Measurements from ENCODE around the gene TBC1D22A.

Gene TBC1D22A

DNA sequence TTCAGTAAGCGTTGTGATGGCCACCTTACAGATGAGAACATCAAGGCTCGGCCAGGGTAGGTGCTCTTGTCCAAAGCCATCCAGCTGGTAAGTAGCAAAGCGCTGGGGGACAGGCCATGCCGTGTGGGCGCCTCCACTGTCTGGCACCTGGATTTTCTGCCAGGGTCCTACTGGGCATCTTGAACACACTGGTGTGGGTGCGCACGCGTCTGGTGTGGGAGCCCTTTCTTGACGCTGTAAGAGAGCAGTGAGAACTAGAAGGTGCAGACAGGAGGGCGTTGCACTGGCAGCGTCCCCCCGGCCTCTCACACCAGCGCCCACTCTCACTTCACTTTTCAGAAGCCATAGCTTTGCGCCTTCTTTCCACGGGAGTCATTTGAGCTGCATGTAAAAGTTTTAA, 296.6 kb downstream of the TBC1D22A start:
- no peaks in the 10 kb centered on the region for H3K36me3 ChIP-seq (ENCODE audit: control insufficient read depth, insufficient read depth, low read length, severe bottlenecking)
- DNase-seq (ENCODE audit: low read depth), result no peak
- no peak overlapping the region for H3K9ac ChIP-seq (ENCODE audit: low read length)
- H3K9me3 ChIP-seq (ENCODE audit: control insufficient read depth, low read length), result no peaks in the 10 kb centered on the region
- no peaks in the 10 kb centered on the region for H3K4me1 ChIP-seq (ENCODE audit: control insufficient read depth, insufficient read depth, low read length)
- H3K27me3 ChIP-seq (replicated peaks; ENCODE audit: control insufficient read depth, insufficient read depth, low read length), result no peaks in the 10 kb centered on the region
- no peak overlapping the region for H3K4me3 ChIP-seq (ENCODE audit: low read length)

DNA sequence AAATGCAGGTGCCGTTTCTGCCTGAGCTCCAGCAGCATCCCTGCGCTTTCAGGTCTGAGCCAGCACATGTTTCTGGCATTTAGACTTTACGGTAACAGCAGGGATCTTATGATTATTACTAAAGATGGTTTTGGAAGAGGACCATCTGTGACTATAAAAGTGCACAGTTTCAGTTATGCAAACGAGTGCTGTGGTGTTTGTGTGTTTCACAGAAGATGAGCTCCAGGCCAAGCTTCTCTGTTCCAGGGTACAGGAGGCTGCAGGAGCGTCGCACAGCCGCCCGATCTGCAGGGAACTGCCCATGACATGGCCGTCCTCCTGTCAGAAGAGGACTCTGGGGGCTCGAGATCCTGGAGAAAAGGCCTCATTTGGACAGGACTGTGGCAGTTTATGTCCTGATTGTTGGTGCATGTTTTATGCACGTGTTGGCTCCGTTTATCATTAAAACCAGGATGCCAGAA, 297.3 kb downstream of the TBC1D22A start:
- Histone ChIP-seq H3K36me3 (ENCODE audit: control insufficient read depth, insufficient read depth, low read length, severe bottlenecking) (no peaks in the 10 kb centered on the region), H3K4me1 (ENCODE audit: control insufficient read depth, insufficient read depth, low read length) (no peaks in the 10 kb centered on the region), H3K9me3 (ENCODE audit: control insufficient read depth, low read length) (no peaks in the 10 kb centered on the region), H3K9ac (ENCODE audit: low read length) (no peak overlapping the region), H3K27me3 (replicated peaks; ENCODE audit: control insufficient read depth, insufficient read depth, low read length) (no peaks in the 10 kb centered on the region), H3K4me3 (ENCODE audit: low read length) (no peak overlapping the region)
- DNase-seq (ENCODE audit: low read depth), result no peak

DNA sequence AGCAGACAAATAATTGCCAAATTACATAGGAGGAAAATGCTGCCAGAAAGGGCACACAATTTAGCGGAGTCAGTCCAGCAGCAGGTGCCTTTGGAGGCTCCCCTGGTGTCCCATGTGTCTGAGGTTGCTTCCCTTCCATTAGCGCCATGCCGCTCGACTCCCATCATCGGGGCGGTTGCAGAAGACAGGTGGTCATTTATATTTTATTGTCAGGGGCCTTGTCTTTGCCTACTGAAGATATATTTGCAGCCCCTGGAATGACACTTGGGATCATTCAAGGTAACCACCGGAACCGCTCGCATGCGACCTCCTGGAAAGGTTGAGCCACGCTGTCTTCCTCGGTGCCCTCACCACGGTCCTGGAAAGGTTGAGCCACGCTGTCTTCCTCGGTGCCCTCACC, 298.3 kb downstream of the TBC1D22A start:
- Histone ChIP-seq H3K4me3 (ENCODE audit: low read length) (no peak overlapping the region), H3K4me1 (ENCODE audit: control insufficient read depth, insufficient read depth, low read length) (no peaks in the 10 kb centered on the region), H3K9ac (ENCODE audit: low read length) (no peak overlapping the region), H3K36me3 (ENCODE audit: control insufficient read depth, insufficient read depth, low read length, severe bottlenecking) (no peaks in the 10 kb centered on the region), H3K9me3 (ENCODE audit: control insufficient read depth, low read length) (no peaks in the 10 kb centered on the region), H3K27me3 (replicated peaks; ENCODE audit: control insufficient read depth, insufficient read depth, low read length) (no peaks in the 10 kb centered on the region)
- no peak for DNase-seq (ENCODE audit: low read depth)

DNA sequence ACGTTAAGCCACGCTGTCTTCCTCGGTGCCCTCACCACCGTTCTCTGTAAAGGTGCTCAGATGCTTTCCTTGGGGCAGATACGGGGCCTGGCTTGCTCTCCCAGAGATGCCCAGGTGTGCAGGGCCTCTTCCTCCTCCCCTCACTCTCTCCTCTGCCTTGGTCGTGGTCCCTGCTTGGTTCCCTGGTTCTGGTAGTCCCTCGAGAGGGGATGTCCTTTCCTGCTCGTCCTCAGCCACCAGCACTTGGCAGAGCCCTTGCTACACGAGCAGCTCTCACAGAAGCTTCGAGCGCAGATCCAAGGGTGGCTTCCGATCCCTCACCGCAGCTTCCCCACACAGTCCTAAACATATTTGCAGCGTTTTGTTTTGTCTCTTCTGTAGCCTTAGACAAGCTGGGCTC, 298.8 kb downstream of the TBC1D22A start:
- no peaks in the 10 kb centered on the region for H3K27me3 ChIP-seq (replicated peaks; ENCODE audit: control insufficient read depth, insufficient read depth, low read length)
- no peaks in the 10 kb centered on the region for H3K9me3 ChIP-seq (ENCODE audit: control insufficient read depth, low read length)
- no peaks in the 10 kb centered on the region for H3K4me1 ChIP-seq (ENCODE audit: control insufficient read depth, insufficient read depth, low read length)
- H3K4me3 ChIP-seq (ENCODE audit: low read length), result no peak overlapping the region
- no peak overlapping the region for H3K9ac ChIP-seq (ENCODE audit: low read length)
- DNase-seq (ENCODE audit: low read depth), result no peak
- H3K36me3 ChIP-seq (ENCODE audit: control insufficient read depth, insufficient read depth, low read length, severe bottlenecking), result no peaks in the 10 kb centered on the region

DNA sequence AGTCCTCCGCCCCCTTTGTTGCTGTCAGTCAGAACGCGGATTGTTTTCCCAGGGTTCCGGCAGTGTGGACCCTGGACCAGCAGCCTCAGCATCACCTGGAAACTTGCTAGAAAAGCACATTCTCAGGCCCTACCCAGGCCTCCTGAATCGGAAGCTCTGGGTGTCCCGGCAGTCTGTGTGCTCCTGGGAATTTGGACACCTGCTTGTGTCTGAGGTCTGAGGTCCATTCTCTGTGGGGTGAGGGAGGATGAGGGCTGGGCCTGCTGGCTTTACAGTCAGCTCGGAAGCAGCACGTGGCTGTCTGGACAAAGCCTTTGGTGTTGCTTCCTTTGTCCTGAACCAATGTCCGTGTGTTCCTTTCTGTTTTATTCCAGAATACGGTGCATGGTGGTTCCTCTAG, 299.7 kb downstream of the TBC1D22A start:
- Histone ChIP-seq H3K4me1 (ENCODE audit: control insufficient read depth, insufficient read depth, low read length) (no peaks in the 10 kb centered on the region), H3K9me3 (ENCODE audit: control insufficient read depth, low read length) (no peaks in the 10 kb centered on the region), H3K36me3 (ENCODE audit: control insufficient read depth, insufficient read depth, low read length, severe bottlenecking) (no peaks in the 10 kb centered on the region), H3K4me3 (ENCODE audit: low read length) (no peak overlapping the region), H3K27me3 (replicated peaks; ENCODE audit: control insufficient read depth, insufficient read depth, low read length) (no peaks in the 10 kb centered on the region), H3K9ac (ENCODE audit: low read length) (no peak overlapping the region)
- no peak for DNase-seq (ENCODE audit: low read depth)

DNA sequence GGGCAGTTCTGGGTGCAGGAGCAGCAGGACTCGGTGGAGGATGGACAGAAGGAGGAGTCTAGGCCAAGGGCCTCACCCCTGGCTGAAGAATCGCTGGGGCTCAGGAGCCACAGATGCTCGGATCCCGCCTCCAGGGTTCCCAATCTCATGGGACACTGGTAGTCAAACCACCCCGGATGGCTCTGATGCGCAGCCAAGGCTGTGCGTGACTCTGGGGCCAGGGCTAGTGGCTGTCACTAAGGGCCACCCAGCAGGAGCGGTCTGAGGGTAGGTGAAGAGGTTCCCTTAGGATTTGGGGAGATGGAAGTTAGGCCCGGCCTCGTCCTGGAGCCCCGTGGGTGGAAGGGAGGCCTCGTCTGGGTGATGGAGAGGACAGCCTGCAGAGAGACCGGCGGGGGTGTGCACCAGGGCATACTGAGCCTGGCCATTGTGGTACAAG, 300.6 kb downstream of the TBC1D22A start:
- Histone ChIP-seq H3K4me3 (ENCODE audit: low read length) (no peak overlapping the region), H3K36me3 (ENCODE audit: control insufficient read depth, insufficient read depth, low read length, severe bottlenecking) (no peaks in the 10 kb centered on the region), H3K27me3 (replicated peaks; ENCODE audit: control insufficient read depth, insufficient read depth, low read length) (no peaks in the 10 kb centered on the region), H3K9me3 (ENCODE audit: control insufficient read depth, low read length) (no peaks in the 10 kb centered on the region), H3K4me1 (ENCODE audit: control insufficient read depth, insufficient read depth, low read length) (no peaks in the 10 kb centered on the region), H3K9ac (ENCODE audit: low read length) (no peak overlapping the region)
- DNase-seq (ENCODE audit: low read depth), result no peak

DNA sequence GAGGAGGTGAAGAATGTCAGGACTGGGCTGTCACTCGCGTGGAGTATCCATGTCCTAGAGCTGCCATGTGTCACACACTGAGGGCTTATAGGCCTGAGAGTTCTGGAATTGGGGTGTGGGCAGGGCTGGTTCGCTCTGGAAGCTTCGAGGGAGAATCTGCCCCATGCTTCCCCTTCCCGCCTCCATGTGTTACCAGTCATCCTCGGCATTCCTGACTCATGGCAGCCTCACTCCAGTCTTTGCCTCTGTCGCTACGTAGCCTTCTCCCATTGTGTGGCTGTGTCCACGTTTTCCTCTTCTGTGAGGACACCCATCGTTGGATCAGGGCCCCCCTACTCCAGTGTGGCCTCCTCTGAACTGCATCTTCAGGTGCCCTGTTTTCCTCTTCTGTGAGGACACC, 301.2 kb downstream of the TBC1D22A start:
- H3K4me1 ChIP-seq (ENCODE audit: control insufficient read depth, insufficient read depth, low read length), result no peaks in the 10 kb centered on the region
- H3K36me3 ChIP-seq (ENCODE audit: control insufficient read depth, insufficient read depth, low read length, severe bottlenecking), result no peaks in the 10 kb centered on the region
- H3K9ac ChIP-seq (ENCODE audit: low read length), result no peak overlapping the region
- no peaks in the 10 kb centered on the region for H3K9me3 ChIP-seq (ENCODE audit: control insufficient read depth, low read length)
- no peak overlapping the region for H3K4me3 ChIP-seq (ENCODE audit: low read length)
- no peak for DNase-seq (ENCODE audit: low read depth)
- H3K27me3 ChIP-seq (replicated peaks; ENCODE audit: control insufficient read depth, insufficient read depth, low read length), result no peaks in the 10 kb centered on the region

DNA sequence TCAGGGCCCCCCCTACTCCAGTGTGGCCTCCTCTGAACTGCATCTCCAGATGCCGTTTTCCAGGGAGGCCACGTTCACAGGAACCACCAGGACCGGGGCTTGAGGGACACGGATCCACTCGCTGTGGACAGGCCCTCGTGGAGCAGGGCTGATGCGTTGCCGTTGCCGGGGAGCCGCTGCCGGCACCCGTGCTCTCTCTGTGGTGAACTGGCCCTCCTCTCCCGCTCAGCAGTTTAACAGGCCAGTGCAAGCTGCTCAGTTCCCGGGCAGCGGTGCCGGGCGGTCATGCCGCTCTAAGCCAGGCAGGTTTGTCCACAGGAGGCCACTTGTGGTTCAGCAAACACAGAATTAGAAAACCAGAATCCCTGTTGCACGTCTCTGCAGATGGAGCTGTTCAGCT, 301.6 kb downstream of the TBC1D22A start:
- H3K4me3 ChIP-seq (ENCODE audit: low read length), result no peak overlapping the region
- no peak for DNase-seq (ENCODE audit: low read depth)
- no peaks in the 10 kb centered on the region for H3K36me3 ChIP-seq (ENCODE audit: control insufficient read depth, insufficient read depth, low read length, severe bottlenecking)
- no peak overlapping the region for H3K9ac ChIP-seq (ENCODE audit: low read length)
- H3K4me1 ChIP-seq (ENCODE audit: control insufficient read depth, insufficient read depth, low read length), result no peaks in the 10 kb centered on the region
- H3K27me3 ChIP-seq (replicated peaks; ENCODE audit: control insufficient read depth, insufficient read depth, low read length), result no peaks in the 10 kb centered on the region
- H3K9me3 ChIP-seq (ENCODE audit: control insufficient read depth, low read length), result no peaks in the 10 kb centered on the region

DNA sequence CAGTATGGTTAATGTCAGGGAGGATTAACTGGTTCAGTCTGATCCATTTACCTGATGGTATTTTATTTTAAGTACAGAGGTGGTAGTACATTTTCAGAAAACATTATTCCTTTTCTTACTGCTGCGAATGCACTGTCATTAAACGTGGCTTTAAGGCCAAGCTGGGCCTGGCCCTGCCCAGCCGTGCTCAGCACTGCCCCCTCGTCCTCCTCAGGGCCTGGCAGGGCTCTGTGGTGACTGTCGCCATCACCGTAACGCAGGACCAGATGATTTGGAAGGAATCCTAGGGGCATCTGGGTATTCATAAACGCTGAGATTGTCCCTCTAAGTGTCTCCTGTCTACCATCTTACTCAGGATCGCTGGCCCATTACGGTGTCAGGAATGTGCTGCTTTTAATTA, 302.0 kb downstream of the TBC1D22A start:
- no peak for DNase-seq (ENCODE audit: low read depth)
- H3K9ac ChIP-seq (ENCODE audit: low read length), result no peak overlapping the region
- no peaks in the 10 kb centered on the region for H3K4me1 ChIP-seq (ENCODE audit: control insufficient read depth, insufficient read depth, low read length)
- H3K36me3 ChIP-seq (ENCODE audit: control insufficient read depth, insufficient read depth, low read length, severe bottlenecking), result no peaks in the 10 kb centered on the region
- H3K4me3 ChIP-seq (ENCODE audit: low read length), result no peak overlapping the region
- H3K27me3 ChIP-seq (replicated peaks; ENCODE audit: control insufficient read depth, insufficient read depth, low read length), result no peaks in the 10 kb centered on the region
- H3K9me3 ChIP-seq (ENCODE audit: control insufficient read depth, low read length), result no peaks in the 10 kb centered on the region

DNA sequence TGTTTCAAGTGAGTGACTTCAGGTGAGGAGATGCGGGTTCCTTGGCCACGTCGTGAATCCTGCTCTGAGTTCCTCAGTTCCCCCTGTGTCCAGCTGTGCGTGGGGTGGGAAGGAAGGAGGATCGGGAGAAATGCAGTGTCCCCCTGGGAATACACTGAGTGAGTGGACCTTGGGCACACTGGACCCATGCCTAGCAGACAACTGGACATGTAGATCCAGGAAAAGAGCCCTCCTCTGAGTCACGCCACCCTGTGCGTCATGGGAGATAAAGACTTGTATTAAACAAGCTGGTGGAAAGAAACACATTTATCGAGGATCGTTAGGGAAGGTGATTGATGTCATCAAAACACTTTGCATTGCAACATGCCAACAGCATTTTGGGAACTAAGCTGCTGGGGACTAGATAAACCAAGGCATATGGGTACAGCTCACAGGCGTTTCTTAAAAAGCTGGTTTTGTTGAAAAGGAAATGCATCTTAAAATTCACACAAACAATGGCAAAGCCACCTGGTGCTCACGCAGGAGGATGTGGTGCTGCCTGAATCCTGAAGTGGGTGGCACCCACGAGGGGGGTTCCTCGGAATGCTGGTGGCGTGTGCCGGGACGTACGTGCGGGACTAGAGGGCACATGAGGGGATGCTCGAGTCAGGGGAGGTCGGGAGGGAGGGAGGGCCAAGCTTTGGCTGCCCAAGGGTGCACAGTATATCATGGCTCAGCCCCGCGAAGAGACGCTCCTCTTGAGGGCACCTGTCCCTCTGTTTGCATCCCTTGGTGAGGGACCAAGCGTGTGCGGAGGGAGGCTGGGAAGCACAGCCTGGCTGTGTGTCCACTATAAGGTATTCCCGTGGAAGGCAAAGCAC, 303.5 kb downstream of the TBC1D22A start:
- DNase-seq (ENCODE audit: low read depth), result no peak
- H3K4me3 ChIP-seq (ENCODE audit: low read length), result no peak overlapping the region
- H3K36me3 ChIP-seq (ENCODE audit: control insufficient read depth, insufficient read depth, low read length, severe bottlenecking), result no peaks in the 10 kb centered on the region
- H3K27me3 ChIP-seq (replicated peaks; ENCODE audit: control insufficient read depth, insufficient read depth, low read length), result no peaks in the 10 kb centered on the region
- no peak overlapping the region for H3K9ac ChIP-seq (ENCODE audit: low read length)
- no peaks in the 10 kb centered on the region for H3K9me3 ChIP-seq (ENCODE audit: control insufficient read depth, low read length)
- H3K4me1 ChIP-seq (ENCODE audit: control insufficient read depth, insufficient read depth, low read length), result no peaks in the 10 kb centered on the region

DNA sequence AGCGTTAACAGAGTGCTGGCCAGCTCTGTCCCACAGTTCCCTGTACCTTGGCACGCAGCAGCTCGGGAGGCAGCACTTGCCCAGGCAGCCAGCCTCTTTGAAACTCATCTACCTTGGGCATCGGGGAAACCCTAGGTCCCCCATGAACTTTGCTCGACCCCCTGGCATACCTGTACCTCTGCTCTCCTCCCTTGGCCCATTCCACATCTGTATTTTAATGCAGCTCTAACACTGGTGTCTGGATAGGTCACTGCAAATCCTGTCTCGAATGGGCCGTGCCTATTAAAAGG, 304.1 kb downstream of the TBC1D22A start:
- H3K4me3 ChIP-seq (ENCODE audit: low read length), result no peak overlapping the region
- H3K27me3 ChIP-seq (replicated peaks; ENCODE audit: control insufficient read depth, insufficient read depth, low read length), result no peaks in the 10 kb centered on the region
- no peak for DNase-seq (ENCODE audit: low read depth)
- H3K4me1 ChIP-seq (ENCODE audit: control insufficient read depth, insufficient read depth, low read length), result no peaks in the 10 kb centered on the region
- H3K9me3 ChIP-seq (ENCODE audit: control insufficient read depth, low read length), result no peaks in the 10 kb centered on the region
- no peaks in the 10 kb centered on the region for H3K36me3 ChIP-seq (ENCODE audit: control insufficient read depth, insufficient read depth, low read length, severe bottlenecking)
- no peak overlapping the region for H3K9ac ChIP-seq (ENCODE audit: low read length)

DNA sequence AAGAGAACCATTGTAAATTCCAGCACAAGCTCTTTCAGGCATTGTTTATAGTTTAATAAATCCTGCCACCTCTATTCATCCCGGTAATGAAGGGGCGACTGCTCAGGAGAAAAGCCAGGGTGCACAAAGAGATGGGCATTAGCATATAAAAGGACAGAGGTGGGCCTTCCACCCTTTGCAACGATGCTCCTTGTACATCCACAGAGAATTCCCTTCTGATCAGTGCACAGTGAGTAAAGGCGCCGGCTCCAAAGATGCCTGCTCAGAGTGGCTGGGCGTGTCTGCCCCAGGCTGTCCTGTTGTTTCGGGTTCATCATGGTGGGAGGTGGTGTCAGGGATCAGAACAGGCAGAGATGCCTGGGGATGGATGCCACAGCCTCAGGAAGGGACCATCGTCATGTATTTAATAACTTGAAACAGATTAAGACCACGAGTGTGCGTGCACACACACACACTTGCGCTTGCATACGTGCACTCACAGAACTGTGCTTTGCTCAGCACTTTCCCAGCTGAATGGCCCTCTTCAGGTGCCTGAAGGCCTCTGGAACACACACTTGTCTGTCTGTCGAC, 305.0 kb downstream of the TBC1D22A start:
- Histone ChIP-seq H3K4me3 (ENCODE audit: low read length) (no peak overlapping the region), H3K4me1 (ENCODE audit: control insufficient read depth, insufficient read depth, low read length) (no peaks in the 10 kb centered on the region), H3K27me3 (replicated peaks; ENCODE audit: control insufficient read depth, insufficient read depth, low read length) (no peaks in the 10 kb centered on the region), H3K9ac (ENCODE audit: low read length) (no peak overlapping the region), H3K36me3 (ENCODE audit: control insufficient read depth, insufficient read depth, low read length, severe bottlenecking) (no peaks in the 10 kb centered on the region), H3K9me3 (ENCODE audit: control insufficient read depth, low read length) (no peaks in the 10 kb centered on the region)
- DNase-seq (ENCODE audit: low read depth), result no peak

Data from adipocyte (in vitro differentiated cells).